Fibroblast of lung (primary cell): Measurements from ENCODE around the gene BCKDHB.

Experiments
- EZH2 ChIP-seq: IDR thresholded peaks from 2 replicates; pipeline ENCODE4 v1.5.1; 2012; ENCODE audit warnings: low read length, control low read depth, mild to moderate bottlenecking; ENCODE audit errors: missing control alignments
- TF ChIP-seq, protein P1 (sequence below), 2 donors: IDR thresholded peaks in 1 of 2; conservative IDR thresholded peaks in 1 of 2; 1 replicate in 1 of 2; 2 replicates in 1 of 2; pipeline ENCODE4 v1.5.1; 2011 to 2012; ENCODE audit warnings: low read length in 2 of 2, control low read depth in 1 of 2, inconsistent platforms in 1 of 2, low read depth in 1 of 2, mild to moderate bottlenecking in 1 of 2

DNA sequence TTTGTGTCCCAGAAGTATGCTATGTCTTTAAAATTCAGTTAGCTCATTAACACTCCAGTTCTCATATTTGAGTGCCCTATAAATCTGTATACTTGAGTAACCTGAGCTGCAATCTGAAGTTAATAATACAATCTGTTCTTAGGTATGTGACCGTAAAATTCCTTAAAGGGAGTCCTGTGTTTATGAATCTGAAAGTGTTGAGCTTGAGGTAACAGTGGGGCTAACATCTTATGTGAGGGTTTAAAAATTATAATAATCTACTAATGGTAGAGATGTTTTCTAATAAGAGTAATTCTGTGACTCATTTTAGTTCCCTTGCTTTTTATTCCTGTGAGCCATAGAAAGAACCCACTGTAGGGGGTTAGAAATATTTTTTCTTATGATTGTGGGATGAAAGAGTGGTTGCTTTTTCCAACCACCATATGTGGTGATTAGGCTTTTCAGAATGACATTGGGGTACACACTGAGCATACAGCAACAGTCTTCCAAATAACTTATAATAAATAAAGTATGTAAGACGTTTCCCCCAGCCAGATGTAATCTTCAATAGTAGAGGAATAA, 121.2 kb downstream of the BCKDHB start:
- TF ChIP-seq, protein P1, sequence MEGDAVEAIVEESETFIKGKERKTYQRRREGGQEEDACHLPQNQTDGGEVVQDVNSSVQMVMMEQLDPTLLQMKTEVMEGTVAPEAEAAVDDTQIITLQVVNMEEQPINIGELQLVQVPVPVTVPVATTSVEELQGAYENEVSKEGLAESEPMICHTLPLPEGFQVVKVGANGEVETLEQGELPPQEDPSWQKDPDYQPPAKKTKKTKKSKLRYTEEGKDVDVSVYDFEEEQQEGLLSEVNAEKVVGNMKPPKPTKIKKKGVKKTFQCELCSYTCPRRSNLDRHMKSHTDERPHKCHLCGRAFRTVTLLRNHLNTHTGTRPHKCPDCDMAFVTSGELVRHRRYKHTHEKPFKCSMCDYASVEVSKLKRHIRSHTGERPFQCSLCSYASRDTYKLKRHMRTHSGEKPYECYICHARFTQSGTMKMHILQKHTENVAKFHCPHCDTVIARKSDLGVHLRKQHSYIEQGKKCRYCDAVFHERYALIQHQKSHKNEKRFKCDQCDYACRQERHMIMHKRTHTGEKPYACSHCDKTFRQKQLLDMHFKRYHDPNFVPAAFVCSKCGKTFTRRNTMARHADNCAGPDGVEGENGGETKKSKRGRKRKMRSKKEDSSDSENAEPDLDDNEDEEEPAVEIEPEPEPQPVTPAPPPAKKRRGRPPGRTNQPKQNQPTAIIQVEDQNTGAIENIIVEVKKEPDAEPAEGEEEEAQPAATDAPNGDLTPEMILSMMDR (conservative IDR thresholded peaks at IDR 0.05 in 1 of 2, IDR thresholded peaks at IDR 0.05 in 1 of 2; ENCODE audit: low read depth in 1 of 2, low read length in 2 of 2): no peak
- no peak for TF ChIP-seq EZH2
